Measurements from ENCODE around the gene PRKAG2. TPM values are rescaled to one million over a fixed set of nuclear protein-coding genes. Genes with fewer than 3 reads are reported as not detected.

The PRKAG2 gene
- total RNA-seq, 2 donors from 2014 or later = 38.3 to 78.5 TPM

- Histone ChIP-seq H3K9me3 (no peaks in the 10 kb centered on the region), H3K4me3 (no peak overlapping the region), H3K27ac (no peak overlapping the region), H3K27me3 (replicated peaks; ENCODE audit: insufficient read depth) (no peaks in the 10 kb centered on the region), H3K36me3 (peaks cover 3% of the 10 kb centered on the region), H3K4me1 (ENCODE audit: control insufficient read depth in 1 of 2, low read depth in 2 of 2) (peaks cover 0 to 16% of the 10 kb centered on the region in 2 donors)
- DNase-seq (ENCODE audit: low spot score) (no peak), ATAC-seq (ENCODE audit: insufficient number of reproducible peaks, low FRiP score, low read depth) (no peak)
- no peak for TF ChIP-seq CTCF (IDR thresholded peaks at IDR 0.05)
These were observed 287.9 kb downstream of the PRKAG2 start for GRCh38 chr7:151588982-151589381.

DNA sequence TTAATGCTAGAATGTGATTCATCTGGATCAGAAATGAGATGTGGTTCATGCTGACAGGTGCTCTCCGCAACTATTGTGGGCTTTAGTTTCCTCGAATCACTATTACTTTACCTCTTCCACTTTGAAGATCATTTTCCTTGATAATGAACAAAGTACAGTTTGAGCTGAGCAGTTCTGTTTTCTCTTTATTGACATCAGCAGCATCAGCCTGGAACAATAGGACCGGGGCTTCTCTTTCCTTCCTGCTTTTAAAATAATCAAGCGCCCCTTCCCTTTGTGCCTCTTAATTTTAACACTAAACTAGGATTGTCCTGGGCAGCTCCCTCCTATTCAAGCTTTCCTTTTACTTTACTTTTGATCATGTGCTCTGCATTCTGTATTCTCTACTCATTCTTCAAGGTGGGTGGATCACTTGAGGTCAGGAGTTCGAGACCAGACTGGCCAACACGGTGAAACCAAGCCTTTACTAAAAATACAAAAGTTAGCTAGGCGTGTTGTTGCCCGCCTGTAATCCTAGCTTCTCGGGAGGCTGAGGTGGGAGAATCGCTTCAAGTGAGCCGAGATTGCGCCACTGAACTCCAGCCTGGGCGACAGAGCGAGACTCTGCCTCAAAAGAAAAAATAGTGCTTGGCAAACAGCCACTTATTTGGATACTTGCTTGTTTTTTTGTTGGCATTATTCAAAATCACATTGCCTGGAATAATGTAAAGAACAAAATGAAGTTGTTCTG lies 290.2 kb downstream of the PRKAG2 start:
- Histone ChIP-seq H3K27ac (no peak overlapping the region), H3K27me3 (replicated peaks; ENCODE audit: insufficient read depth) (no peaks in the 10 kb centered on the region), H3K4me1 (ENCODE audit: control insufficient read depth in 1 of 2, low read depth in 2 of 2) (no peaks in the 10 kb centered on the region), H3K36me3 (no peaks in the 10 kb centered on the region), H3K9me3 (no peaks in the 10 kb centered on the region), H3K4me3 (no peak overlapping the region)
- ATAC-seq (ENCODE audit: insufficient number of reproducible peaks, low FRiP score, low read depth) (no peak), DNase-seq (ENCODE audit: low spot score) (no peak)
- no peak for TF ChIP-seq CTCF (IDR thresholded peaks at IDR 0.05)

DNA sequence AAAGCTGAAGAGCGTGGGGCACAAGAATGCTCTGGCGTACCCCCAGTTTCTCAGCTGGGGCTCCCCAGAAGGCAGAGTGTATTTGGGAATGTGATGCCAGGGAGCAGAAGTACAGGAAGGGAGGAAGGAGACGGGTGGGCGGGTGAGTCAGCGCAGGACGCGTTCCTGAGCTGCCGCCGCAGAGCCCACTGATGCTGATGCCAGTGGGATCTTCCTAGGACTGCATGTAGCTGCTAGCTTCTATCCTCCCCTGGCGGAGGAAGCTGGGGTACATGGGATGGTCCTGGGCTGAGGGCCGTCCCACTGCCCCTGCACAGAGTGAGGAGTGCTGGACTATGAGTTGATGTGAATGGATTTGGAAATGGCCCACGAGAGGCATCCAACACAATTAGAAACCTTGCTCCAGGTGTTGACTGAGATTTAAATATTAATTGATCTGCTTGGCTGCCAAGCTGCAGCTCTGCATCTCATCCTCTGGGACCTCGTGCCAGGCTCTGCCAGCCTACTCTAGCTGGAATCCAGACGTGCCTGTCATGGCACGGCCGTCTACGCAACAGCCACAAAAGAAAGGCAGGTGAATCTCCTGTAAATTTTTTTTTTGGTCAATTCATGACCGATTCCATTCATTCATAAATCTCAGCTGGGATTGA lies 291.0 kb downstream of the PRKAG2 start:
- H3K9me3 ChIP-seq = no peaks in the 10 kb centered on the region
- no peaks in the 10 kb centered on the region for H3K27me3 ChIP-seq (replicated peaks; ENCODE audit: insufficient read depth)
- H3K36me3 ChIP-seq = no peaks in the 10 kb centered on the region
- H3K4me1 ChIP-seq (ENCODE audit: control insufficient read depth in 1 of 2, low read depth in 2 of 2) = no peaks in the 10 kb centered on the region
- H3K27ac ChIP-seq = no peak overlapping the region
- no peak overlapping the region for H3K4me3 ChIP-seq
- no peak for DNase-seq (ENCODE audit: low spot score)
- no peak for TF ChIP-seq CTCF (IDR thresholded peaks at IDR 0.05)
- no peak for ATAC-seq (ENCODE audit: insufficient number of reproducible peaks, low FRiP score, low read depth)

DNA sequence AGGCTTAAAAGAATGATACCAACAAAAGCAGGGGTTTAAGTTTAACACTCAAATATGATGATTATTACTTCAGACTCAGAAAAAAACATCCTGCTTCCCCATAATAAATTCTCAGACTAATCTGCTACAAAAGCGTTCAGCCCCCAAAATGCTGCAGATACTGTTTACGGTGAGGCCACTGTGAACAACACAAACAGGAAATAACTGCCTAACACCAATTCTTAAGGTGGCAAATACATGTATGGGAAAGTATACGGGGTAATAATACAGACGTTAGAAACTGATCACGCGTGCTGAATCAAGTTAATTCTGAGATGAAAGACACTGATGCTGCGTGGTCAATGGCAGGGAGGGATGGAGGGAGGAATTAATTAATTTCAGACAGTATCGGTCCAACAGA lies 295.2 kb downstream of the PRKAG2 start:
- no peak overlapping the region for H3K27ac ChIP-seq
- ATAC-seq (ENCODE audit: insufficient number of reproducible peaks, low FRiP score, low read depth) (no peak), DNase-seq (ENCODE audit: low spot score) (no peak)
- no peaks in the 10 kb centered on the region for H3K9me3 ChIP-seq
- H3K27me3 ChIP-seq (replicated peaks; ENCODE audit: insufficient read depth) = no peaks in the 10 kb centered on the region
- TF ChIP-seq CTCF (IDR thresholded peaks at IDR 0.05) = no peak
- peaks cover 0 to 4% of the 10 kb centered on the region in 2 donors for H3K4me1 ChIP-seq (ENCODE audit: control insufficient read depth in 1 of 2, low read depth in 2 of 2)
- no peaks in the 10 kb centered on the region for H3K36me3 ChIP-seq
- no peak overlapping the region for H3K4me3 ChIP-seq

DNA sequence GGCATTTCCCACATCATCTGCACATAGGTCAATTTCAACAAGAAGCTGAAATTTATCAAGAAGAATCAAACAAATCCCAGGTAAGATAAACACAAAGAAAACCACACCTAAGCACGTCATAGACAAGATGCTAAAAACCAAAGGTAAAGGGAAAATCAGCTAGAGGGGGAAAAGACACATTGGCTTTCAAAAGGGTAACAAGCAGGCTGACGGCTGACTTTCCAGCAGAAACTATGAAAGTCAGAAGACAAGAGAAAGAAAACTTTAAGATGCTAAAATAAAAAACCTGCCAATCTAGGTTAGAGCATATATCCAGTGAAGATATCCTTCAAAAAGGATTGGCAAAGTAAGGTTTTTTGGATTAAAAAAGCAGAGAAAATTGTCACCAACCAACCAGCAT lies 297.3 kb downstream of the PRKAG2 start:
- ATAC-seq (ENCODE audit: insufficient number of reproducible peaks, low FRiP score, low read depth) (no peak), DNase-seq (ENCODE audit: low spot score) (no peak)
- no peak overlapping the region for H3K27ac ChIP-seq
- H3K9me3 ChIP-seq = no peaks in the 10 kb centered on the region
- TF ChIP-seq CTCF (IDR thresholded peaks at IDR 0.05) = no peak
- H3K4me1 ChIP-seq (ENCODE audit: control insufficient read depth in 1 of 2, low read depth in 2 of 2) = peaks cover 0 to 4% of the 10 kb centered on the region in 2 donors
- H3K4me3 ChIP-seq = no peak overlapping the region
- H3K36me3 ChIP-seq = no peaks in the 10 kb centered on the region
- no peaks in the 10 kb centered on the region for H3K27me3 ChIP-seq (replicated peaks; ENCODE audit: insufficient read depth)
